ENCODE measurements around the gene TCEA2. TPM values are rescaled to one million over a fixed set of nuclear protein-coding genes. Genes with fewer than 3 reads are reported as not detected.

TCEA2 gene
- total and polyA plus RNA-seq, 11 donors, result 19.2 to 52.1 (median 42.6) TPM

- Histone ChIP-seq H3K27ac (no peak overlapping the region), H3K27me3 (no peaks in the 10 kb centered on the region), H3K4me3 (no peak overlapping the region), H3K9me3 (no peaks in the 10 kb centered on the region), H3K4me1 (no peaks in the 10 kb centered on the region), H3K36me3 (peaks cover 6 to 96% (median 94%) of the 10 kb centered on the region in 9 donors)
- DNase-seq (no peak), ATAC-seq (no peak)
- intact Hi-C loops (cut with DNase I), result loop anchor here in 1 of 10 donors (5.0 kb wide), 1 partner anchor 41 kb away; the partner anchor contains the start of gene PRPF6
- WGBS, 4 donors, result 94 to 98% (median 96%) methylated on average over 12 to 17 of the region's 17 CpGs
- TF ChIP-seq CTCF (IDR thresholded peaks at IDR 0.05), result no peak
- TF ChIP-seq POLR2A (IDR thresholded peaks at IDR 0.05), result no peak
Measured at GRCh38 chr20:64022671-64023360, 40.2 kb upstream of the TCEA2 start.

- no peak for DNase-seq
- TF ChIP-seq CTCF (IDR thresholded peaks at IDR 0.05) (no peak), POLR2A (IDR thresholded peaks at IDR 0.05) (no peak)
- WGBS, 4 donors, result 91 to 94% (median 92%) methylated on average over 12 to 15 of the region's 15 CpGs
Measured at GRCh38 chr20:64023361-64024140, 39.4 kb upstream of the TCEA2 start.

GRCh38 chr20:64024141-64024990, 38.6 kb upstream of the TCEA2 start:
- no peak overlapping the region for H3K4me3 ChIP-seq
- no peak for TF ChIP-seq CTCF (IDR thresholded peaks at IDR 0.05)
- TF ChIP-seq POLR2A (IDR thresholded peaks at IDR 0.05), result no peak
- no peak for DNase-seq
- H3K4me1 ChIP-seq, result no peaks in the 10 kb centered on the region
- intact Hi-C loops (cut with DNase I), result loop anchor here in 1 of 10 donors (5.0 kb wide), 1 partner anchor 42 kb away; the partner anchor contains the start of gene PRPF6
- H3K36me3 ChIP-seq, result peaks cover 6 to 96% (median 94%) of the 10 kb centered on the region in 9 donors
- no peak overlapping the region for H3K27ac ChIP-seq
- H3K9me3 ChIP-seq, result no peaks in the 10 kb centered on the region
- 90 to 92% (median 92%) methylated on average over 17 of the region's 17 CpGs for WGBS, 4 donors
- no peaks in the 10 kb centered on the region for H3K27me3 ChIP-seq
- ATAC-seq, result no peak

More at GRCh38 chr20:64023361-64024140, 39.4 kb upstream of the TCEA2 start:
- H3K4me1 ChIP-seq, result no peaks in the 10 kb centered on the region
- ATAC-seq, result no peak
- peaks cover 6 to 96% (median 94%) of the 10 kb centered on the region in 9 donors for H3K36me3 ChIP-seq
- H3K27me3 ChIP-seq, result no peaks in the 10 kb centered on the region
- no peaks in the 10 kb centered on the region for H3K9me3 ChIP-seq
- H3K27ac ChIP-seq, result no peak overlapping the region
- intact Hi-C loops (cut with DNase I), result loop anchor here in 1 of 10 donors (5.0 kb wide), 1 partner anchor 41 kb away; the partner anchor contains the start of gene PRPF6
- H3K4me3 ChIP-seq, result no peak overlapping the region
